ENCODE data around the gene ZNF341.

ZNF341 gene

DNA sequence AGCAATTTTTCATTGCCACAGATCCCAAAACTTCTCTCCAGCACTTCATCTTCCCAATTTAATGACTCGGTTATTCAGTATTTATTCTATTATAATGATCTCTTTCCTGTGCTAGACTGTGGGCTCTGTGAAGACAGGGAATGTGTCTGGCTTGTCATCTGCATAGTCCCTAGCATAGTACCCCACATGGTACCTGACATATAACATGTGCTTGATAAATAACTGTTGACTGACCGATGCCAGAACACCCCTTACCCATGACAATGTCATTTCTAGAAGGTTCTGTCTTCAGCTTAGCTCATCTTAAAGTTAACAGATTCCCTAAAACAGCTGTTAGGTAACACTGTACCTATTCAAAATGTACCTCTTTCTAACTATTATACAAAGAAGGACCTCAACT, 15.3 kb upstream of the ZNF341 start:
- Histone ChIP-seq H3K4me3 (ENCODE audit: low read length) (no peak overlapping the region), H2AFZ (ENCODE audit: low read depth, low read length) (no peak overlapping the region), H3K36me3 (replicated peaks; ENCODE audit: low read depth, low read length) (no peaks in the 10 kb centered on the region), H3K9me3 (ENCODE audit: insufficient read depth, low read length) (no peaks in the 10 kb centered on the region), H3K79me2 (ENCODE audit: low read length) (no peaks in the 10 kb centered on the region), H4K20me1 (ENCODE audit: insufficient read depth, low read length) (no peaks in the 10 kb centered on the region), H3K27ac (ENCODE audit: low read length) (no peak overlapping the region), H3K27me3 (ENCODE audit: low read depth, low read length) (no peaks in the 10 kb centered on the region), H3K9ac (ENCODE audit: low read length) (no peak overlapping the region), H3K4me2 (ENCODE audit: low read length) (no peak overlapping the region), H3K4me1 (ENCODE audit: low read length) (peaks cover 5% of the 10 kb centered on the region; the same call in 1 of the 2 replicates)
- TF ChIP-seq EZH2phosphoT487 (IDR thresholded peaks at IDR 0.05; ENCODE audit: low read depth) = no peak
- TF ChIP-seq, protein P1, sequence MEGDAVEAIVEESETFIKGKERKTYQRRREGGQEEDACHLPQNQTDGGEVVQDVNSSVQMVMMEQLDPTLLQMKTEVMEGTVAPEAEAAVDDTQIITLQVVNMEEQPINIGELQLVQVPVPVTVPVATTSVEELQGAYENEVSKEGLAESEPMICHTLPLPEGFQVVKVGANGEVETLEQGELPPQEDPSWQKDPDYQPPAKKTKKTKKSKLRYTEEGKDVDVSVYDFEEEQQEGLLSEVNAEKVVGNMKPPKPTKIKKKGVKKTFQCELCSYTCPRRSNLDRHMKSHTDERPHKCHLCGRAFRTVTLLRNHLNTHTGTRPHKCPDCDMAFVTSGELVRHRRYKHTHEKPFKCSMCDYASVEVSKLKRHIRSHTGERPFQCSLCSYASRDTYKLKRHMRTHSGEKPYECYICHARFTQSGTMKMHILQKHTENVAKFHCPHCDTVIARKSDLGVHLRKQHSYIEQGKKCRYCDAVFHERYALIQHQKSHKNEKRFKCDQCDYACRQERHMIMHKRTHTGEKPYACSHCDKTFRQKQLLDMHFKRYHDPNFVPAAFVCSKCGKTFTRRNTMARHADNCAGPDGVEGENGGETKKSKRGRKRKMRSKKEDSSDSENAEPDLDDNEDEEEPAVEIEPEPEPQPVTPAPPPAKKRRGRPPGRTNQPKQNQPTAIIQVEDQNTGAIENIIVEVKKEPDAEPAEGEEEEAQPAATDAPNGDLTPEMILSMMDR (IDR thresholded peaks at IDR 0.05; ENCODE audit: low read depth, low read length) = no peak

DNA sequence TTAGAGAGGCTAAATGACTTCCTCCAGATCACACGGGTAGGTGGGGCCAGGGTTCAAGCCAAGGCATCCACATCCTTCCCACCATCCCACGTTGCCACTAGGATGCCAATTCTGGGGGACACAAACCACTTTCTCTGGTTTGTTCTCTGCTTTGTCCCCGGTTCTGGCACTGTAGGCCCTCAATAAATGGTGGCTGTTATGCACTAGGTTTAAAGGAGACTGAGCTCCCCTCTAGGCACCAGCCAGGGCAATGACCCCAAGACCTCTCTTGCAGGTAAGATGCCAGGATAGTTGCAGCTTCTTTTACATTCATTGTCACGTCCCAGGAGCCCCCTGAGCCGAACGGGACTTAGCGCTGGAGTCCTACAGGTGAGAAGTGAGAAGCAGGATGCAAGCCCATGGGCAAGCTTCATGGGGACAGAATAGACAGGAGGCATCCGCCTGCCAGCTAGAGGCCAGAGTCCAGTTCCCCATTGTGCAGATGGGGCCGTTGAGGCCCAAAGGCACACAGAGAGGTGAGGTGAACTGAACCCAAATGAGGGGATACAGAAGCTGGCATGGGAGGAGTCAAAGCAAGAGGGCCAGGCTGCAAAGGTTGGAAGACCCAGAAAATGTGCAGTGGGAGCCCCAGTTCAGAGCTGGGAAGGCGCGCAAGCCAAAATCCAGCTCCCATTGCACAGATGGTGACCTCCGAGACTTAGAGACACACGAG, 12.4 kb upstream of the ZNF341 start:
- no peak for TF ChIP-seq EZH2phosphoT487 (IDR thresholded peaks at IDR 0.05; ENCODE audit: low read depth)
- TF ChIP-seq, protein P1 (IDR thresholded peaks at IDR 0.05; ENCODE audit: low read depth, low read length) = no peak
- H3K9ac ChIP-seq (ENCODE audit: low read length) = peak overlapping the region; percentile 71

DNA sequence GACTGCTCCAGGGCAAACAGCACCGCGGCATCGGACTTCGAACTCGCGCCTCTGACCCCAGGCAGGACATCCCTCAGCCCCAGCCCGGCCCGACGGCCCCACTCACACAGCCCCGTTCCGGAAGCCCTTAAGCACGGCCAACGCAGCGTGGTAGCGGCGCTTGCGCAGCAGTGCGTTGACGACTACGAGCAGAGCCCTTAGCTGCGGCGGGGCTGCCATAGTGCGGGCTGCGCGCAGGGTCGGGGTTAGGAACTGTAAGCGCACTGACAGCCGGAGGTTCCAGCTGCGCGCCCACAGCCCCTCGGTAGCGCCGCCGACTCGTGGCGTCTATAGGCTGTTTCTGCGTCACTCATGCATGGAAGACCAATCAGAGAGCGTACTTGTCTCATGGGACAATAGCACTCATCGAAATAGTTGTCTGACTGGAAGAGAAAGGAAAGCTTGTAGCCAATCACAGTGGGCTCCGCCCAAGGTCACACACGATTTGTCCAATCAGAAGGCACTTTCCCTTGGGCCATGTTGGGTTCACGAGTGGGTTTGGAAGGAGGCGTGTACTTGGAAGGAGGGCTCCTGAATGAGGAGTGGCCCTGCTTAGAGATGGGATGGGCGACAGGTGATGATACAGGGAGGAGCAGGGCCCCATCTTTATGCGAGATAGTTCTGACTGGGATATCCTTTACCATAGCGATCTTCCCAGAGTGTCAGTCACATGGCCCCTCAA, 11.6 kb upstream of the ZNF341 start, which contains the start of gene PXMP4:
Gene PXMP4, minus strand, starts transcription at position 322 of the 721 bp plus-strand sequence. Its CDS starts 103 bp downstream, at position 219.
- H3K4me1 ChIP-seq (ENCODE audit: low read length) = peaks cover 5% of the 10 kb centered on the region; the same call in 1 of the 2 replicates
- H3K4me3 ChIP-seq (ENCODE audit: low read length) = peak within 1 kb of the TSS; percentile 88
- H3K27me3 ChIP-seq (ENCODE audit: low read depth, low read length) = no peaks in the 10 kb centered on the region
- peak within 1 kb of the TSS; percentile 87 for H2AFZ ChIP-seq (ENCODE audit: low read depth, low read length)
- H3K9ac ChIP-seq (ENCODE audit: low read length) = peak within 1 kb of the TSS; percentile 71
- H4K20me1 ChIP-seq (ENCODE audit: insufficient read depth, low read length) = no peaks in the 10 kb centered on the region
- H3K79me2 ChIP-seq (ENCODE audit: low read length) = no peaks in the 10 kb centered on the region
- H3K9me3 ChIP-seq (ENCODE audit: insufficient read depth, low read length) = no peaks in the 10 kb centered on the region
- peak within 1 kb of the TSS; percentile 79 for H3K4me2 ChIP-seq (ENCODE audit: low read length)
- TF ChIP-seq, protein P1 (IDR thresholded peaks at IDR 0.05; ENCODE audit: low read depth, low read length) = no peak
- no peak for TF ChIP-seq EZH2phosphoT487 (IDR thresholded peaks at IDR 0.05; ENCODE audit: low read depth)
- H3K27ac ChIP-seq (ENCODE audit: low read length) = no peak within 1 kb of the TSS
- H3K36me3 ChIP-seq (replicated peaks; ENCODE audit: low read depth, low read length) = no peaks in the 10 kb centered on the region

More for the DNA sequence above, 12.4 kb upstream of the ZNF341 start:
- Histone ChIP-seq H3K79me2 (ENCODE audit: low read length) (no peaks in the 10 kb centered on the region), H3K27ac (ENCODE audit: low read length) (no peak overlapping the region), H3K4me1 (ENCODE audit: low read length) (peaks cover 5% of the 10 kb centered on the region; the same call in 1 of the 2 replicates), H3K4me3 (ENCODE audit: low read length) (peak overlapping the region; percentile 88), H3K27me3 (ENCODE audit: low read depth, low read length) (no peaks in the 10 kb centered on the region), H3K4me2 (ENCODE audit: low read length) (peak overlapping the region; percentile 79), H4K20me1 (ENCODE audit: insufficient read depth, low read length) (no peaks in the 10 kb centered on the region), H3K36me3 (replicated peaks; ENCODE audit: low read depth, low read length) (no peaks in the 10 kb centered on the region), H2AFZ (ENCODE audit: low read depth, low read length) (peak overlapping the region; percentile 87), H3K9me3 (ENCODE audit: insufficient read depth, low read length) (no peaks in the 10 kb centered on the region)
